Activated T-helper 1 cell treated with Interleukin-2 at 50 U/mL for 16 hours (primary cell): ENCODE data around the gene TBC1D10A.

Experiments used
- DNase-seq: peaks from one replicate; pipeline ENCODE4 v3.0.0-alpha.2; 2020; ENCODE audit warnings: low read depth

TBC1D10A gene

GRCh38 chr22:30265823-30266444 lies 60.8 kb downstream of the TBC1D10A start:
- DNase-seq: peak; percentile 65

DNA sequence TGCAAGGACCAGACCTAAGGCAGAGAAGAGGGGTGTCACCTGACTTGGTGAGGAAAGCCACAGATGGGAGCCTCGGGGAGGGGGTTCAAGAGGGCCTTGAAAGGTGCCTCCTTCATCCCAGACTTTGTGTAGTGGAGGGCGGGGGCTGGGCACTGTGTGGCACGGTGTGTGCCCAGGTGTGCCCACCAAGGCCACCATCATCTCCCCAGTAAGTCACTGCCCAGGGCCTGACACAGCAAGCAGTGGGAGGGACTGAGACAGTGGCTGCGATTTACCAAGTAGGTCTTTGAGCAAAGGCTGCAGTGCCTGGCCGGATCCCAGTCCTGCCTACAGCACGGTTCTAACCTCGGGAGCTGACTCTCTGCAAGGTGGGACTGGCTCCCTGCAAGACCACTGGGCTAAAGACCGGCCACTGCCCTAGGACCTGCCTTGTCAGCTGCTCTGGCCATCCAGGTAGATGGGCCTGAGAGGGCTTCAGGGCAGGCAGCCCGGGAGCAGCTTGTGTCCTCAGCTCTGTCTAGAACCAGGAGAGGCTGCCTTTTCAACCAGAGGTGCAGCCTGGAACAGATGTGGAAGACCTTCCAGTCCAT lies 61.5 kb downstream of the TBC1D10A start:
- DNase-seq: no peak

DNA sequence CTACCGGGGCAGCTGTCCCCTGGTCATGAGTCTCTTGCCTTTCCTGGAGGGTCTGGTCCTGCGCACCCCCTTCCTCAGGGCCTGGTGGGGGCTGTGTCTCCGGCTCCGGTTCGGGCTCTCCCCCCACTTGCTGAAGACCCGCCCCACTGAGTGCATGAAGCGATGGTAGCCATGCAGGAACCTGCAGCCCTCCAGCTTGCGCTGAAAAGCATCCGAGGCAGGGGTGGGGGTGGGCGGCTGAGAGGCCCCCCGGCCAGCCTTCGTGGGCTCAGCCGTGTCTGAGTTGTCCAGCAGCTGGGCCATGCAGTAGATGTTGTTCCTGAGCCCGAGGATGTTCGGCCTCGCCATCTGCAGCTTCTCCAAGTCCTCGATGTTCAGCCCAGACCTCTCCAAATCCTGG lies 62.9 kb downstream of the TBC1D10A start:
- no peak for DNase-seq

- DNase-seq: peak; percentile 64
Measured at GRCh38 chr22:30262917-30263741, 63.6 kb downstream of the TBC1D10A start.

DNA sequence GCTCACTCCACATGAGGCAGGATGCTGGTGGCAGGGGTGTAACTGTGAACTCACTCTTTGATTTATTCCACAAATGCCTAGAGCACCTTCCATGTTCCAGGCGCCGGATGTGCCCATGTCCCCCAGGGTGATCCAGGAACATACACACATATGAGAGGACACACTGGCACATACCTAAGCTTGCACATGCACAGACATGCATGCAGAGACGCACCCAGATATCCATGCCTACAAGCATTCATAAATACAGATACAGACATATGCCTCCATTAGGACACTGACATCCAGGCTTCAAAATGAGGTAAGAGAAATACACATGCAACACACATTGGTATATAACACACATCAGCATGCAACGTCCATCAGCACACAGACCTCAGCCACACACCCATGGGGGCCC lies 64.6 kb downstream of the TBC1D10A start:
- DNase-seq: no peak

GRCh38 chr22:30261134-30261533 lies 65.6 kb downstream of the TBC1D10A start:
- DNase-seq: no peak

GRCh38 chr22:30260682-30261081 lies 66.1 kb downstream of the TBC1D10A start:
- DNase-seq: no peak

DNA sequence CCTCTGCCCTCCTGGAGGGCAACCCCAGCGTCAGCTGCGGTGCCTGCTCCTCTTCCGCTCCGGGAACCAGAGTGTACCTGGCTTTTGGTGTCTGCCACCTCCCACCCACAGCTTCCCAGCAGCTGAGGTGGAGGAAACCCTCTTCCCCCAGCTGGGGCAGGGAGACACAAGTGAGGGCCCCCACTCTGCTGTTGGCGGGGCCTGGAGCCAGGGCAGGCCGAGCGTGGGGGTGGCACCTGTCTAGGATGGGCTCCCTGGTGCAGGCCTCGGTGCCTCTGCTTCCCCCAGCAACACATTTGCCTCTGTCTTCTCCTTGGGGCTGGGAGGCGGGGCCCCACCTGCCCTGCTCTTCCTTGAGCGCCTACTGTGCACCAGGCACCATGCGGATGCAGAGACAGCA lies 66.5 kb downstream of the TBC1D10A start:
- no peak for DNase-seq

GRCh38 chr22:30254314-30254713 lies 72.4 kb downstream of the TBC1D10A start:
- no peak for DNase-seq

- DNase-seq: no peak
Measured at GRCh38 chr22:30253205-30253852, 73.4 kb downstream of the TBC1D10A start.

DNA sequence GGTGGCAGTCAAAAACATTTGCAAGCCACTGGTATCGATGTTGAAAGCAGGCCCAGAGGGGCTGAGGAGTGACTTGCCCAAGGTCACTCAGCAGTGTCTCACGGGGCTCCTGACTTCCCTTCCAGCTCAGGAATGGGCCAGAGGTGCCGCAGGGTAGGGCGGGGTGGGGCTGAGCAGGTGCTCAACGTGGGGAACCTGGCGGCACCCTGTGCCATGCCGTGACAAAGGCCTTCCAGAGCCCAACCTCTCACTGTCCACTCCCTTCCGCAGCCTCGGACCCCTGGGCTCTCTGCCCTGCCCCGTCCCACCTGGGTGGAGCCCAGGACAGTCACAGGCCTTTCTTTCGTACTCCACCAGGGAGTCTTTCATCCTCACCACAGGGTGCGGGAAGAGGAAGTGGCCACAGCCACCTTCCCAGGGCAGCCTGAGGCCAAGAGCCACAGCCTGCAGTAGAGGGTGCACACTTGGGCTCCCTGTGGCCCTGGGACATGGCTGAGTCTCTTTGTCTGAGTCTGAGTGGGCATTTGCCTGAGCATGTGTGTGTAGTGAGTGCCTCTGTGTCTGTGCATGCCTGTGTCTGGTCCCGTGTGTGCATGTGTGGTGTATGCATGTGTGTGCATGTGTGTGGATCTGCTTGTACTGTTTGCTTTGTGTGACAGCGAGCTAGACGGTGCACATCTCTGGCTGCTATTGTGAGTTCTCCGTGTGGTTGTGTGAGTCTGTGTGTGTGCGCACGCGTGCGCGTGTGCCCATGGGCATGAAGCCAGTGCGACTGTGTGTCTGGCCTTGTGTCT lies 74.1 kb downstream of the TBC1D10A start:
- no peak for DNase-seq

- no peak for DNase-seq
Measured at GRCh38 chr22:30251711-30252110, 75.0 kb downstream of the TBC1D10A start.

- no peak for DNase-seq
Measured at GRCh38 chr22:30250661-30251267, 76.0 kb downstream of the TBC1D10A start.

DNA sequence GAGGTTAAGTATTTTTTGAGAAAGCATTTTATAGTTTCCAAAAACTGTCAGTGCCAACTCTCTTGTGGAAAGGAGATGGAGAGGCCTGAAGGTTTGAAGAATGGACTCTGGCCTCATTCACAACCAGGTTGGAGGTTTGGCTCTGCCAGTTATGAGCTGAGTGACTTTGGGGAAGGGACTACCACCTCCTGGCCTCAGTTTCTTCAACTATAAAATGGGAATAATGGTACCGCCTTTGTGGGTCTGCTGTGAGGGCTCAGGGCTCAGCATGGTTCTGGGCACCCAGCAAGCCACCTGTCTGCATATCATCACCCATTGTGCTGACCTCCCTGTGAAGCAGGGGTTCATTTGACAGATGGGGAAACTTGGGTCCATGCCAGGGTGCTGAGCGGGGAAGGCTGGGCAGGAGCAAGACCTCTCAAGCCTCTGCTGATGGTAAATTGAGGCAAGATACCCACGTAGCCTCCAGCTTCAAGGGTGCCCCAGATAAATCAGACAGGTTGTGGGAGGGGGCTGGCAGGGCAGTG lies 76.6 kb downstream of the TBC1D10A start:
- DNase-seq: no peak

DNA sequence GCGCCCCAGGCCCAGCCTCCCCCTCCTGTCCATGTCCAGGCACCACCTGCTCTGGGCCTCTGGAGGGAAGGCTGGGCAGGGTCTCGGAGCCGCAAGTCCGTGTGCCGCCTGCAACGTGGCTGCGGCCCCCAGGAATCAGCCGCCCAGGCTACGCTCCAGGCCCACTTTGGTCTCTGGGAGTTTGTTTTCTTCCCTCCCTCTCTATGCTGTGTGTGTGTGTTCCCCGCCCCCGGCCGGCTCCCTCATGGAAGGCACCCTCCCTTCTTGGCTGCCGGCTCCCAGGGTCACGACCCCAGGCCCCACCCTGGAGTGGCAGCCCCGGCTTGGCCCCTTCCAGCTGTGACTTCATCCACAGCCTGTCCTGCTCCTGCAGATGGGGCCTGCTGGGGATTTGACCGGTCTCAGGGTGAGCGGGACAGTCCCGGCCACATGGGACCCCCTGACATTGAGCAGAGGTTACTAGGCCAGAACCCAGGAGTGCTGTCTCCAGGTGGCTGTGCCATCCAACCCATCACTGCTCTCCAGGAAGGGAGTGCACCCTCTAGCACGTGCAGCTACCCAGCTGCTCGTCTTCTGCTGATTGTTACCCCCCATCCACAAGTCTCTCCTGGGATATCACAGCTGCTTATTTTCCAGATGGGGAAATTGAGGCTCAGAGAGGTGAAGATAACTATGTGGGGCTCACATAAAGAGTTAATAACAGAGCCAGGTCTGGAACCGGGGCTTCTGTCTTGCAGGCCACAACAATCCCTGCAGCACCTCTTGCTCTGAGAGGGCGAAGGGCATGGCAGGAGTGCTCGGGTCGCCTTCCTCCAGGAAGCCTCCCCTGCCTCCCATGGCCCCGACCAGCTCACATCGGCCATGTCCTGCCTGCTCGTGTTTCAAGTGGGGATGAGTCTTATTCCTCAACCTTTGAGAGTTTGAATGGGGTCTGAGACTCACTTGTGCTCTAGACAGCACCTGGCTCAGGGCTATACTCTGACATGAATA lies 77.4 kb downstream of the TBC1D10A start:
- DNase-seq: no peak

DNA sequence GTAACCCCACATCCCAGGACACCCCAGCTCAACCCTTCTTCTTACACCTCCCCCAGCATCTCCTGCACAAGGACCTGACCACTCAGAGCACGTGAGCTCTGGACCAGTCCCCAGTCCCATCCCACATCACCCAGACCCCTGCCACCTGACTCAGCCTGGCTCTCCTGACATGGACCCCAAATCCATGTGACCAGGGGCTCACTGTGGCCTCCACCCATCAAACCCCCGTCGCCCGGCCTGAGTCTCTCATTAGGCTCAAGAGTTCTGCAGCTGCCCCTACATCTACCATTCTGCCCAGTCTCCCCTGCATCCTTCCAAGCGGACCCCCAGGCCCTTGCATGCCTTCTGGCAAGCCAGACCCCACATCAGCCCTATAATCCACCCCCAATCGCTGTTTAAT lies 78.3 kb downstream of the TBC1D10A start:
- DNase-seq: no peak

- no peak for DNase-seq
Measured at GRCh38 chr22:30247974-30248373, 78.8 kb downstream of the TBC1D10A start.

DNA sequence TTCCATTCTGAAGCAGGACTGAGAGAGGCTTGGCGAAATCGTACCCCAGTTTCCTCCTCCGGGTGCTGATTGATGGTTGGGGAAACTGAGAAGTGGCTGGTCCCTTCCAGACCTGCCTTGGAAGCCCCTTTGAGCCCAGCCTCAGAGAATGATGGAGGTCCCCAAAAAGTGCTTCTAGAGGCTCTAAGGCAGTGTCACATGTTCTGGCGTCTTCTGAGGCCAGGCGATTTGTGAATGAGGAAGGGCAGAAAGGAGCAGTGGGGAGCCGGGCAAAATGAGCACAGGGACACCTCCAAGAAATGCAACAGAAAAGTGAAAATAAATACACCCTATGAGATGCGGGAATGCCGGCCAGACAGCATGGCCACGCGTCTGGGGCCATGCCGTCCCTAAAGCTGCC lies 79.2 kb downstream of the TBC1D10A start:
- DNase-seq: no peak

GRCh38 chr22:30246814-30247376 lies 79.8 kb downstream of the TBC1D10A start:
- no peak for DNase-seq
